K562 (cell line): ENCODE results near the gene ANKS1B. TPM values are rescaled to one million over a fixed set of nuclear protein-coding genes. Genes with fewer than 3 reads are reported as not detected.

Experiments used
- ATAC-seq: fragments of 200-7000 bp; cut with Tn5 transposase; 3 replicates; pipeline ENCODE4 v1.9.1; 2020; ENCODE audit warnings: moderate library complexity
- BruUV-seq: library from RNA; stranded (reverse); fragments of 400-500 nt; replicated peaks from 2 replicates; lab custom pipeline; 2021; lab: Mats Ljungman, UMichigan
- CTCF ChIA-PET: fragments of 300-600 bp; formaldehyde crosslinking; extraction: SDS; loops from one replicate; lab custom pipeline; 2021; ENCODE audit warnings: low intra/inter-chr PET ratio; lab: Yijun Ruan, JAX
- POLR2A ChIA-PET: fragments of 300-600, 350-650 bp; sonication (Branson Sonifier 250); formaldehyde crosslinking; extraction: SDS; loops from one replicate; lab custom pipeline; 2021; ENCODE audit warnings: antibody characterized with exemption, inconsistent platforms; lab: Yijun Ruan, JAX
- DNase-seq, 4 experiments: peaks; one replicate each; pipeline versions ENCODE4 v3.0.0 to v3.0.0-alpha.2; 2011 to 2018; ENCODE audit warnings: low spot score in 3 of 4, mixed read lengths in 3 of 4; ENCODE audit errors: extremely low read depth in 1 of 4
- FAIRE-seq: peaks from 2 replicates; lab custom pipeline; 2011; peaks lifted over from hg19 to GRCh38; lab: Jason Lieb, UNC
- H2AFZ ChIP-seq: 2 replicates; pipeline ENCODE4 v1.6.0; 2011; ENCODE audit warnings: low read depth, low read length, control low read depth, inconsistent platforms
- H3K27ac ChIP-seq: fragments of 200-600 bp; 3 replicates; pipeline ENCODE4 v1.8.0; 2011; ENCODE audit warnings: low read depth, mild to moderate bottlenecking, control low read depth, inconsistent platforms, low read length, moderate library complexity, mixed read lengths; ENCODE audit errors: extremely low read depth
- H3K27me3 ChIP-seq, 2 experiments: fragments of 300-600 bp in 1 of 2; 2 replicates in 1 of 2; 3 replicates in 1 of 2; pipeline versions ENCODE4 v1.6.0 to v1.8.0; 2011; ENCODE audit warnings: inconsistent platforms in 2 of 2, low read length in 2 of 2, mild to moderate bottlenecking in 1 of 2, mixed read lengths in 1 of 2, moderate library complexity in 1 of 2; ENCODE audit not compliant: control insufficient read depth in 2 of 2, insufficient read depth in 2 of 2
- H3K36me3 ChIP-seq: fragments of 300-600 bp; 3 replicates; pipeline ENCODE4 v1.8.0; 2011; ENCODE audit warnings: mild to moderate bottlenecking, low read length, inconsistent platforms; ENCODE audit not compliant: control insufficient read depth, insufficient read depth
- H3K4me1 ChIP-seq, 2 experiments: fragments of 200-600 bp in 1 of 2; replicated peaks in 1 of 2; 2 replicates in 1 of 2; 3 replicates in 1 of 2; pipeline versions ENCODE4 v1.5.1 to v1.8.0; 2011; ENCODE audit warnings: inconsistent platforms in 2 of 2, low read length in 2 of 2, mild to moderate bottlenecking in 1 of 2, mixed read lengths in 1 of 2, moderate library complexity in 1 of 2; ENCODE audit not compliant: control insufficient read depth in 2 of 2, insufficient read depth in 2 of 2
- H3K4me2 ChIP-seq: 2 replicates; pipeline ENCODE4 v1.6.1; 2011; ENCODE audit warnings: low read length, control low read depth, inconsistent platforms, mixed read lengths; ENCODE audit not compliant: insufficient read depth
- H3K4me3 ChIP-seq: fragments of 200-600 bp; sonication (generic), shearing (Covaris generic); 2 replicates; pipeline ENCODE4 v1.5.1; 2016; ENCODE audit warnings: control low read depth, inconsistent platforms
- H3K79me2 ChIP-seq: fragments of 200-600 bp; 3 replicates; pipeline ENCODE4 v1.8.0; 2011; ENCODE audit warnings: low read length, inconsistent platforms; ENCODE audit not compliant: control insufficient read depth, insufficient read depth
- H3K9ac ChIP-seq, 2 experiments: 2 replicates each; pipeline versions ENCODE4 v1.6.0 to v1.6.1; 2011; ENCODE audit warnings: low read depth in 2 of 2, low read length in 2 of 2, control low read depth in 1 of 2, inconsistent platforms in 1 of 2, mild to moderate bottlenecking in 1 of 2, mixed read lengths in 1 of 2; ENCODE audit not compliant: insufficient read depth in 1 of 2
- H3K9me1 ChIP-seq: one replicate; pipeline ENCODE4 v1.6.0; 2011; ENCODE audit warnings: inconsistent platforms, mild to moderate bottlenecking, low read length, moderate library complexity; ENCODE audit not compliant: control insufficient read depth, insufficient read depth
- H3K9me3 ChIP-seq: replicated peaks from 2 replicates; pipeline ENCODE4 v1.5.1; 2011; ENCODE audit warnings: low read depth, low read length, inconsistent platforms; ENCODE audit not compliant: control insufficient read depth, insufficient read depth
- H4K20me1 ChIP-seq: replicated peaks from 2 replicates; pipeline ENCODE4 v1.6.1; 2011; ENCODE audit warnings: low read length, inconsistent platforms, mixed read lengths; ENCODE audit not compliant: control insufficient read depth, insufficient read depth
- ATF3 ChIP-seq, 2 experiments: fragments of 450-650 bp in 1 of 2; sonication (generic) in 1 of 2; formaldehyde crosslinking in 1 of 2; IDR thresholded peaks in 1 of 2; conservative IDR thresholded peaks in 1 of 2; 2 replicates each; pipeline versions ENCODE4 v1.6.1 to v1.8.1; 2016 to 2023; ENCODE audit warnings: mild to moderate bottlenecking in 2 of 2, moderate library complexity in 2 of 2, inconsistent platforms in 1 of 2, missing genetic modification reagents in 1 of 2
- ATF7 ChIP-seq: fragments of 450-650 bp; IDR thresholded peaks from 2 replicates; pipeline ENCODE4 v1.7.1; 2014; ENCODE audit warnings: mild to moderate bottlenecking, moderate library complexity
- CHD4 ChIP-seq: fragments of 200-600 bp; sonication (generic); IDR thresholded peaks from 3 replicates; pipeline ENCODE4 v1.6.1; 2012; ENCODE audit warnings: low read depth, mild to moderate bottlenecking, mixed read lengths, low read length, inconsistent platforms; ENCODE audit not compliant: insufficient read depth, insufficient replicate concordance, poor library complexity, severe bottlenecking
- ELF4 ChIP-seq: fragments of 450-650 bp; formaldehyde crosslinking; IDR thresholded peaks from 2 replicates; pipeline ENCODE4 v1.4.0; 2022; ENCODE audit warnings: missing genetic modification characterization
- HNRNPLL ChIP-seq: fragments of 200-400 bp; formaldehyde crosslinking; IDR thresholded peaks from 2 replicates; pipeline ENCODE4 v1.6.1; 2017; ENCODE audit warnings: low read length, low read depth, mild to moderate bottlenecking; ENCODE audit not compliant: poor library complexity, severe bottlenecking
- POLR2G ChIP-seq: fragments of 200-400 bp; formaldehyde crosslinking; IDR thresholded peaks from 2 replicates; pipeline ENCODE4 v1.6.1; 2017; ENCODE audit warnings: low read depth, mild to moderate bottlenecking, antibody characterized with exemption, low read length, moderate library complexity
- PTTG1 ChIP-seq: fragments of 450-650 bp; IDR thresholded peaks from 2 replicates; pipeline ENCODE4 v1.6.1; 2016; ENCODE audit warnings: low read depth, mild to moderate bottlenecking, missing genetic modification characterization, missing compliant biosample characterization
- STAG1 ChIP-seq: sonication (generic); formaldehyde crosslinking; IDR thresholded peaks from 2 replicates; pipeline ENCODE4 v1.5.0; 2020; ENCODE audit warnings: missing genetic modification reagents, borderline replicate concordance
- STAT5B ChIP-seq: fragments of 250-450 bp; sonication (Bioruptor Pico); IDR thresholded peaks from 2 replicates; pipeline ENCODE4 v1.8.0; 2021; ENCODE audit warnings: mild to moderate bottlenecking, inconsistent platforms
- ZNF57 ChIP-seq: fragments of 450-650 bp; formaldehyde crosslinking; IDR thresholded peaks from 2 replicates; pipeline ENCODE4 v1.4.0; 2020; ENCODE audit warnings: mild to moderate bottlenecking, moderate library complexity
- WGBS: fragments of 100-300 bp; shearing (Covaris generic); methylation state at CpG from one replicate; pipeline ENCODE4 v1.1.6; 2016; ENCODE audit warnings: low coverage, mixed read lengths; ENCODE audit not compliant: insufficient coverage; ENCODE audit errors: missing lambda C conversion rate; 5-methylcytosine and 5-hydroxymethylcytosine counted together
- in situ Hi-C: fragments of 300-500 bp; cut with MboI; formaldehyde crosslinking; loops from 4 replicates; pipeline ENCODE4 v1.15.0; 2018; ENCODE audit warnings: inconsistent platforms, mixed read lengths
- intact Hi-C: fragments of 100-400 bp; cut with micrococcal nuclease; formaldehyde crosslinking; loops from 2 replicates; pipeline ENCODE4 v1.14.2; 2022
- polyA plus RNA-seq, 8 experiments: library from polyadenylated mRNA; depleted of rRNA in 4 of 8; stranded (reverse) in 5 of 8; unstranded in 3 of 8; fragments of >200 nt; fragmentation: Nextera tagmentation in 2 of 8; fragmentation: Illumina TruSeq in 1 of 8; extraction: Ambion mirVana in 2 of 8; extraction: Trizol in 1 of 8; gene quantifications; 2 replicates each; pipeline versions ENCODE4 v1.2.1 to v1.2.3, GENCODE V29; 2011 to 2014; ENCODE audit warnings: inconsistent platforms in 1 of 8, missing spikeins in 1 of 8
- total RNA-seq, 7 experiments: library from RNA; depleted of rRNA in 6 of 7; stranded (reverse); fragments of >200 nt in 6 of 7; fragmentation: Illumina TruSeq in 2 of 7; extraction: Trizol in 2 of 7; gene quantifications; 2 replicates each; pipeline versions ENCODE4 v1.2.1 to v1.2.3, GENCODE V29; 2011 to 2021; ENCODE audit warnings: low replicate concordance in 1 of 7
- TF ChIP-seq, protein P1 (sequence below): fragments of 450-650 bp; formaldehyde crosslinking; IDR thresholded peaks from 2 replicates; pipeline ENCODE4 v1.4.0; 2022; ENCODE audit warnings: missing genetic modification characterization
- TF ChIP-seq, protein P2 (sequence below): fragments of 450-650 bp; IDR thresholded peaks from 2 replicates; pipeline ENCODE4 v1.6.1; 2017; ENCODE audit warnings: antibody characterized with exemption, mild to moderate bottlenecking
- TF ChIP-seq, protein P3 (sequence below): fragments of 250-450 bp; sonication (Bioruptor Pico); IDR thresholded peaks from 2 replicates; pipeline ENCODE4 v1.6.1; 2021; ENCODE audit warnings: mild to moderate bottlenecking

ANKS1B gene
- total and polyA plus RNA-seq, 9 of the 15 experiments (the other 6 are each of a cell fraction or from before 2014, with no cell fraction given): 0.04 to 0.47 (median 0.28) TPM; not detected in 4

- no peak overlapping the region for H3K4me2 ChIP-seq
- no peak overlapping the region for H3K27ac ChIP-seq
- no peak for FAIRE-seq
- H3K4me1 ChIP-seq: no peaks in the 10 kb centered on the region
- in situ Hi-C loops (no loop called here), intact Hi-C loops (no loop called here)
- ChIA-PET CTCF (no interaction called here), POLR2A (no interaction called here)
- H2AFZ ChIP-seq: no peak overlapping the region
- 0% methylated on average over 2 of the region's 2 CpGs for WGBS
- no peaks in the 10 kb centered on the region for H3K9me1 ChIP-seq
- H3K4me3 ChIP-seq: no peak overlapping the region
- DNase-seq: no peak
- no peak overlapping the region for H3K9ac ChIP-seq
- no peak for ATAC-seq
- no peaks in the 10 kb centered on the region for H3K36me3 ChIP-seq
- H3K79me2 ChIP-seq: no peaks in the 10 kb centered on the region
- H4K20me1 ChIP-seq: no peaks in the 10 kb centered on the region
- no peaks in the 10 kb centered on the region for H3K9me3 ChIP-seq
- BruUV-seq: no TSS peak
- H3K27me3 ChIP-seq: no peaks in the 10 kb centered on the region
- TF ChIP-seq, protein P1, sequence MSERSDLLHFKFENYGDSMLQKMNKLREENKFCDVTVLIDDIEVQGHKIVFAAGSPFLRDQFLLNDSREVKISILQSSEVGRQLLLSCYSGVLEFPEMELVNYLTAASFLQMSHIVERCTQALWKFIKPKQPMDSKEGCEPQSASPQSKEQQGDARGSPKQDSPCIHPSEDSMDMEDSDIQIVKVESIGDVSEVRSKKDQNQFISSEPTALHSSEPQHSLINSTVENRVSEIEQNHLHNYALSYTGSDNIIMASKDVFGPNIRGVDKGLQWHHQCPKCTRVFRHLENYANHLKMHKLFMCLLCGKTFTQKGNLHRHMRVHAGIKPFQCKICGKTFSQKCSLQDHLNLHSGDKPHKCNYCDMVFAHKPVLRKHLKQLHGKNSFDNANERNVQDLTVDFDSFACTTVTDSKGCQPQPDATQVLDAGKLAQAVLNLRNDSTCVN (CRISPR knock-in tag): no peak
- TF ChIP-seq ATF7: no peak
- TF ChIP-seq, protein P2, sequence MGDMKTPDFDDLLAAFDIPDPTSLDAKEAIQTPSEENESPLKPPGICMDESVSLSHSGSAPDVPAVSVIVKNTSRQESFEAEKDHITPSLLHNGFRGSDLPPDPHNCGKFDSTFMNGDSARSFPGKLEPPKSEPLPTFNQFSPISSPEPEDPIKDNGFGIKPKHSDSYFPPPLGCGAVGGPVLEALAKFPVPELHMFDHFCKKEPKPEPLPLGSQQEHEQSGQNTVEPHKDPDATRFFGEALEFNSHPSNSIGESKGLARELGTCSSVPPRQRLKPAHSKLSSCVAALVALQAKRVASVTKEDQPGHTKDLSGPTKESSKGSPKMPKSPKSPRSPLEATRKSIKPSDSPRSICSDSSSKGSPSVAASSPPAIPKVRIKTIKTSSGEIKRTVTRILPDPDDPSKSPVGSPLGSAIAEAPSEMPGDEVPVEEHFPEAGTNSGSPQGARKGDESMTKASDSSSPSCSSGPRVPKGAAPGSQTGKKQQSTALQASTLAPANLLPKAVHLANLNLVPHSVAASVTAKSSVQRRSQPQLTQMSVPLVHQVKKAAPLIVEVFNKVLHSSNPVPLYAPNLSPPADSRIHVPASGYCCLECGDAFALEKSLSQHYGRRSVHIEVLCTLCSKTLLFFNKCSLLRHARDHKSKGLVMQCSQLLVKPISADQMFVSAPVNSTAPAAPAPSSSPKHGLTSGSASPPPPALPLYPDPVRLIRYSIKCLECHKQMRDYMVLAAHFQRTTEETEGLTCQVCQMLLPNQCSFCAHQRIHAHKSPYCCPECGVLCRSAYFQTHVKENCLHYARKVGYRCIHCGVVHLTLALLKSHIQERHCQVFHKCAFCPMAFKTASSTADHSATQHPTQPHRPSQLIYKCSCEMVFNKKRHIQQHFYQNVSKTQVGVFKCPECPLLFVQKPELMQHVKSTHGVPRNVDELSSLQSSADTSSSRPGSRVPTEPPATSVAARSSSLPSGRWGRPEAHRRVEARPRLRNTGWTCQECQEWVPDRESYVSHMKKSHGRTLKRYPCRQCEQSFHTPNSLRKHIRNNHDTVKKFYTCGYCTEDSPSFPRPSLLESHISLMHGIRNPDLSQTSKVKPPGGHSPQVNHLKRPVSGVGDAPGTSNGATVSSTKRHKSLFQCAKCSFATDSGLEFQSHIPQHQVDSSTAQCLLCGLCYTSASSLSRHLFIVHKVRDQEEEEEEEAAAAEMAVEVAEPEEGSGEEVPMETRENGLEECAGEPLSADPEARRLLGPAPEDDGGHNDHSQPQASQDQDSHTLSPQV: no peak
- TF ChIP-seq STAT5B (CRISPR knock-in tag): no peak
- TF ChIP-seq STAG1 (CRISPR knock-in tag): no peak
- TF ChIP-seq, protein P3, sequence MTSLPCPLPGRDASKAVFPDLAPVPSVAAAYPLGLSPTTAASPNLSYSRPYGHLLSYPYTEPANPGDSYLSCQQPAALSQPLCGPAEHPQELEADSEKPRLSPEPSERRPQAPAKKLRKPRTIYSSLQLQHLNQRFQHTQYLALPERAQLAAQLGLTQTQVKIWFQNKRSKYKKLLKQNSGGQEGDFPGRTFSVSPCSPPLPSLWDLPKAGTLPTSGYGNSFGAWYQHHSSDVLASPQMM (CRISPR knock-in tag): no peak
- no peak for TF ChIP-seq POLR2G
- no peak for TF ChIP-seq HNRNPLL
- TF ChIP-seq PTTG1 (tag): no peak
- no peak for TF ChIP-seq ATF3 (IDR thresholded peaks at IDR 0.05)
- no peak for TF ChIP-seq ATF3 (CRISPR knock-in tag; conservative IDR thresholded peaks at IDR 0.05)
- no peak for TF ChIP-seq CHD4
- TF ChIP-seq ZNF57 (CRISPR knock-in tag): no peak
- TF ChIP-seq ELF4 (CRISPR knock-in tag): no peak
These were observed 507.8 kb downstream of the ANKS1B start for GRCh38 chr12:99476956-99477355.
